Ovary (tissue), 3 donors: Measurements from ENCODE around the gene AQP10.

ENCODE experiments used
- EP300 ChIP-seq: sonication (generic); formaldehyde crosslinking; IDR thresholded peaks from one replicate; pipeline ENCODE4 v1.6.1; 2017; ENCODE audit warnings: antibody characterized with exemption
- TF ChIP-seq, protein P1 (sequence below), 3 donors: fragments of 450-650 bp in 2 of 3; fragments of 200-600 bp in 1 of 3; IDR thresholded peaks; one replicate each; pipeline versions ENCODE4 v1.5.1 to v1.8.0; 2016 to 2022; ENCODE audit warnings: antibody characterized with exemption in 3 of 3, mild to moderate bottlenecking in 1 of 3
- donor health status: DM: no; HTN: no; CAD: no.

DNA sequence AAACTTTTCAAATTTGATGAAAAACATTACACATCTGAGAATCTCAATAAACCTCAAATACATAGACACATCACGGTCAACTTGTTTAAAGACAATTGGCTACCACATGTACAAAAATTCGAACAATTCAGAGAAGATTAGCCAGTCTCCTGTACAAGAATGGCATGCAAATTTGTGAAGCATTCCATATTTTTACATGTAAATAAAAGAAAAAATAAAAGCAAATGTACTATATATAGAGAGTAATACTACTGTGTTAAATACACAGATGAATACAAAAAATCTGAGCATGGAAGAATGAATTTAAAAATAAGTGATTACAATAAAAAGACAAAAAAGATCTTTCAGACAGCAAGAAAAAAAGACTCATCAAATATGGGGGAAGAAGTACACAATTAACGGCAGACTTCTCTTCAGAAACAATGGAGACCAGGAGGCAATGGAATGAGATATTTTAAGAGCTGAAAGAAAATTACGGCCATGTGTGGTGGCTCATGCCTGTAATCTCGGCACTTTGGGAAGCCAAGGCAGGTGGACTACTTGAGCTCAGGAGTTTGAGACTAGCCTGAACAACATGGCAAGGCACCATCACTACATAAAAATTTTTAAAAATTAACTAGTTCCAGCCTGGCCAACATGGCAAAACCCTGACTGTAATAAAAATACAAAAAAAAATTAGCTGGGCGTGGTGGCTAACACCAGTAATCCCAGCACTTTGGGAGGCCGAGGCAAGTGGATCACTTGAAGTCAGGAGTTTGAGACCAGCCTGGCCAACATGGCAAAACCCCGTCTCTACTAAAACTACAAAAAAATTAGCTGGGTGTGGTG lies 25.3 kb upstream of the AQP10 start:
- TF ChIP-seq, protein P1, sequence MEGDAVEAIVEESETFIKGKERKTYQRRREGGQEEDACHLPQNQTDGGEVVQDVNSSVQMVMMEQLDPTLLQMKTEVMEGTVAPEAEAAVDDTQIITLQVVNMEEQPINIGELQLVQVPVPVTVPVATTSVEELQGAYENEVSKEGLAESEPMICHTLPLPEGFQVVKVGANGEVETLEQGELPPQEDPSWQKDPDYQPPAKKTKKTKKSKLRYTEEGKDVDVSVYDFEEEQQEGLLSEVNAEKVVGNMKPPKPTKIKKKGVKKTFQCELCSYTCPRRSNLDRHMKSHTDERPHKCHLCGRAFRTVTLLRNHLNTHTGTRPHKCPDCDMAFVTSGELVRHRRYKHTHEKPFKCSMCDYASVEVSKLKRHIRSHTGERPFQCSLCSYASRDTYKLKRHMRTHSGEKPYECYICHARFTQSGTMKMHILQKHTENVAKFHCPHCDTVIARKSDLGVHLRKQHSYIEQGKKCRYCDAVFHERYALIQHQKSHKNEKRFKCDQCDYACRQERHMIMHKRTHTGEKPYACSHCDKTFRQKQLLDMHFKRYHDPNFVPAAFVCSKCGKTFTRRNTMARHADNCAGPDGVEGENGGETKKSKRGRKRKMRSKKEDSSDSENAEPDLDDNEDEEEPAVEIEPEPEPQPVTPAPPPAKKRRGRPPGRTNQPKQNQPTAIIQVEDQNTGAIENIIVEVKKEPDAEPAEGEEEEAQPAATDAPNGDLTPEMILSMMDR (IDR thresholded peaks at IDR 0.05) = no peak
- TF ChIP-seq EP300 = no peak
